ENCODE measurements around the gene SCNN1A.
A peak's percentile ranks its signal among the peaks of the same experiment; 100 is the strongest.

The SCNN1A gene

GRCh38 chr12:6363330-6364043, 11.9 kb downstream of the SCNN1A start:
- peak; percentile 1 for TF ChIP-seq CTCF (IDR thresholded peaks at IDR 0.05; ENCODE audit: extremely low read depth, insufficient read depth, missing control alignments)
- peak; percentile 86 for DNase-seq (ENCODE audit: low spot score)
- in situ Hi-C loops (cut with MboI; ENCODE audit: low pct_unique_long_range_greater_than_20kb, low sequenced_read_pairs, unreplicated experiment) = no loop called here

- no peak for TF ChIP-seq CTCF (IDR thresholded peaks at IDR 0.05; ENCODE audit: extremely low read depth, insufficient read depth, missing control alignments)
- in situ Hi-C loops (cut with MboI; ENCODE audit: low pct_unique_long_range_greater_than_20kb, low sequenced_read_pairs, unreplicated experiment) = no loop called here
- no peak for DNase-seq (ENCODE audit: low spot score)
Measured at GRCh38 chr12:6363010-6363329, 12.4 kb downstream of the SCNN1A start.

GRCh38 chr12:6362403-6362802, 13.0 kb downstream of the SCNN1A start:
- in situ Hi-C loops (cut with MboI; ENCODE audit: low pct_unique_long_range_greater_than_20kb, low sequenced_read_pairs, unreplicated experiment) = no loop called here
- TF ChIP-seq CTCF (IDR thresholded peaks at IDR 0.05; ENCODE audit: extremely low read depth, insufficient read depth, missing control alignments) = no peak
- no peak for DNase-seq (ENCODE audit: low spot score)

- TF ChIP-seq CTCF (IDR thresholded peaks at IDR 0.05; ENCODE audit: extremely low read depth, insufficient read depth, missing control alignments) = no peak
- in situ Hi-C loops (cut with MboI; ENCODE audit: low pct_unique_long_range_greater_than_20kb, low sequenced_read_pairs, unreplicated experiment) = no loop called here
- no peak for DNase-seq (ENCODE audit: low spot score)
Measured at GRCh38 chr12:6361834-6362233, 13.5 kb downstream of the SCNN1A start.

GRCh38 chr12:6360578-6361490, 14.5 kb downstream of the SCNN1A start:
- no peak for DNase-seq (ENCODE audit: low spot score)
- TF ChIP-seq CTCF (IDR thresholded peaks at IDR 0.05; ENCODE audit: extremely low read depth, insufficient read depth, missing control alignments) = no peak
- in situ Hi-C loops (cut with MboI; ENCODE audit: low pct_unique_long_range_greater_than_20kb, low sequenced_read_pairs, unreplicated experiment) = no loop called here

- no peak for TF ChIP-seq CTCF (IDR thresholded peaks at IDR 0.05; ENCODE audit: extremely low read depth, insufficient read depth, missing control alignments)
- in situ Hi-C loops (cut with MboI; ENCODE audit: low pct_unique_long_range_greater_than_20kb, low sequenced_read_pairs, unreplicated experiment) = no loop called here
- no peak for DNase-seq (ENCODE audit: low spot score)
Measured at GRCh38 chr12:6360080-6360571, 15.2 kb downstream of the SCNN1A start.

All from GM13977 (cell line).